IPS-20b (cell line): ENCODE results near the gene RNU5B-1.

ENCODE experiments used
- H3K27ac ChIP-seq: one replicate; pipeline ENCODE4 v1.5.1; 2013; ENCODE audit warnings: low read length
- H3K27me3 ChIP-seq: 2 replicates; pipeline ENCODE4 v1.6.1; 2013; ENCODE audit warnings: mild to moderate bottlenecking, low read length, inconsistent platforms; ENCODE audit not compliant: insufficient read depth
- H3K36me3 ChIP-seq: 2 replicates; pipeline ENCODE4 v1.6.1; 2013; ENCODE audit warnings: low read depth, mild to moderate bottlenecking, inconsistent platforms, low read length, moderate library complexity; ENCODE audit not compliant: insufficient read depth
- H3K4me1 ChIP-seq: 2 replicates; pipeline ENCODE4 v1.6.1; 2013; ENCODE audit warnings: mild to moderate bottlenecking, control low read depth, inconsistent platforms, low read length, moderate library complexity; ENCODE audit not compliant: insufficient read depth
- H3K4me3 ChIP-seq: 2 replicates; pipeline ENCODE4 v1.5.1; 2013; ENCODE audit warnings: mild to moderate bottlenecking, low read length, inconsistent platforms
- H3K9ac ChIP-seq: 2 replicates; pipeline ENCODE4 v1.6.1; 2013; ENCODE audit warnings: low read depth, mild to moderate bottlenecking, inconsistent platforms, low read length, moderate library complexity
- H3K9me3 ChIP-seq: 2 replicates; pipeline ENCODE4 v1.6.1; 2013; ENCODE audit warnings: mild to moderate bottlenecking, low read depth, low read length, inconsistent platforms; ENCODE audit not compliant: insufficient read depth

RNU5B-1 gene

GRCh38 chr15:65304381-65305149, at the start of gene RNU5B-1:
Gene RNU5B-1 (plus strand): TSS chr15:65304677.
- no peaks in the 10 kb centered on the region for H3K27me3 ChIP-seq
- peak within 1 kb of the TSS; percentile 66 for H3K4me3 ChIP-seq
- H3K4me1 ChIP-seq, result peaks cover 6% of the 10 kb centered on the region; the same call in 1 of the 2 replicates
- H3K36me3 ChIP-seq, result no peaks in the 10 kb centered on the region
- H3K9me3 ChIP-seq, result no peaks in the 10 kb centered on the region
- peak within 1 kb of the TSS; percentile 83 for H3K9ac ChIP-seq
- peak within 1 kb of the TSS; percentile 84 for H3K27ac ChIP-seq

- Histone ChIP-seq H3K4me3 (no peak overlapping the region), H3K9ac (no peak overlapping the region), H3K27ac (no peak overlapping the region), H3K36me3 (no peaks in the 10 kb centered on the region; the same call in 1 of the 2 replicates), H3K4me1 (no peaks in the 10 kb centered on the region), H3K27me3 (no peaks in the 10 kb centered on the region), H3K9me3 (no peaks in the 10 kb centered on the region)
These were observed 49.7 kb upstream of the RNU5B-1 start for GRCh38 chr15:65254758-65255157.

GRCh38 chr15:65255486-65256140, 48.9 kb upstream of the RNU5B-1 start:
- no peaks in the 10 kb centered on the region for H3K27me3 ChIP-seq
- no peaks in the 10 kb centered on the region; the same call in 1 of the 2 replicates for H3K36me3 ChIP-seq
- H3K27ac ChIP-seq, result no peak overlapping the region
- no peaks in the 10 kb centered on the region for H3K9me3 ChIP-seq
- no peaks in the 10 kb centered on the region for H3K4me1 ChIP-seq
- H3K9ac ChIP-seq, result no peak overlapping the region
- H3K4me3 ChIP-seq, result no peak overlapping the region

GRCh38 chr15:65258375-65259262, 45.9 kb upstream of the RNU5B-1 start:
- H3K4me3 ChIP-seq, result no peak overlapping the region
- H3K9ac ChIP-seq, result no peak overlapping the region
- H3K27me3 ChIP-seq, result no peaks in the 10 kb centered on the region
- H3K27ac ChIP-seq, result no peak overlapping the region
- no peaks in the 10 kb centered on the region for H3K9me3 ChIP-seq
- no peaks in the 10 kb centered on the region for H3K4me1 ChIP-seq
- H3K36me3 ChIP-seq, result no peaks in the 10 kb centered on the region; the same call in 1 of the 2 replicates

- H3K36me3 ChIP-seq, result no peaks in the 10 kb centered on the region; the same call in 1 of the 2 replicates
- H3K27me3 ChIP-seq, result no peaks in the 10 kb centered on the region
- H3K4me1 ChIP-seq, result no peaks in the 10 kb centered on the region
- no peaks in the 10 kb centered on the region for H3K9me3 ChIP-seq
- no peak overlapping the region for H3K27ac ChIP-seq
- H3K9ac ChIP-seq, result no peak overlapping the region
- H3K4me3 ChIP-seq, result no peak overlapping the region
These were observed 45.1 kb upstream of the RNU5B-1 start for GRCh38 chr15:65259367-65259797.

- peaks cover 9% of the 10 kb centered on the region; the same call in 1 of the 2 replicates for H3K4me1 ChIP-seq
- no peaks in the 10 kb centered on the region for H3K9me3 ChIP-seq
- H3K27ac ChIP-seq, result no peak overlapping the region
- no peak overlapping the region for H3K4me3 ChIP-seq
- H3K9ac ChIP-seq, result no peak overlapping the region
- no peaks in the 10 kb centered on the region; the same call in 1 of the 2 replicates for H3K36me3 ChIP-seq
- H3K27me3 ChIP-seq, result no peaks in the 10 kb centered on the region
These were observed 43.5 kb upstream of the RNU5B-1 start for GRCh38 chr15:65260968-65261367.

GRCh38 chr15:65263313-65263712, 41.2 kb upstream of the RNU5B-1 start:
- Histone ChIP-seq H3K36me3 (no peaks in the 10 kb centered on the region; the same call in 1 of the 2 replicates), H3K4me3 (no peak overlapping the region), H3K4me1 (peaks cover 13% of the 10 kb centered on the region; the same call in 1 of the 2 replicates), H3K27me3 (no peaks in the 10 kb centered on the region), H3K9me3 (no peaks in the 10 kb centered on the region), H3K27ac (no peak overlapping the region), H3K9ac (no peak overlapping the region)

- Histone ChIP-seq H3K27ac (no peak overlapping the region), H3K4me3 (no peak overlapping the region), H3K4me1 (peaks cover 13% of the 10 kb centered on the region; the same call in 1 of the 2 replicates), H3K9me3 (no peaks in the 10 kb centered on the region), H3K36me3 (no peaks in the 10 kb centered on the region), H3K9ac (no peak overlapping the region), H3K27me3 (no peaks in the 10 kb centered on the region)
These were observed 39.5 kb upstream of the RNU5B-1 start for GRCh38 chr15:65264863-65265430.

- H3K36me3 ChIP-seq, result no peaks in the 10 kb centered on the region
- H3K4me1 ChIP-seq, result peaks cover 15% of the 10 kb centered on the region; the same call in 1 of the 2 replicates
- H3K4me3 ChIP-seq, result no peak overlapping the region
- no peak overlapping the region for H3K27ac ChIP-seq
- H3K9me3 ChIP-seq, result no peaks in the 10 kb centered on the region
- H3K27me3 ChIP-seq, result no peaks in the 10 kb centered on the region
- no peak overlapping the region for H3K9ac ChIP-seq
These were observed 38.0 kb upstream of the RNU5B-1 start for GRCh38 chr15:65266469-65266868.

- no peaks in the 10 kb centered on the region for H3K27me3 ChIP-seq
- no peaks in the 10 kb centered on the region for H3K36me3 ChIP-seq
These were observed 36.1 kb upstream of the RNU5B-1 start for GRCh38 chr15:65268411-65268810.

More at GRCh38 chr15:65268411-65268810, 36.1 kb upstream of the RNU5B-1 start:
- Histone ChIP-seq H3K9me3 (no peaks in the 10 kb centered on the region), H3K4me3 (no peak overlapping the region), H3K9ac (no peak overlapping the region), H3K4me1 (peaks cover 15% of the 10 kb centered on the region; the same call in 1 of the 2 replicates), H3K27ac (no peak overlapping the region)
